ENCODE data around the gene IMMP2L.

- TF ChIP-seq, protein P1, sequence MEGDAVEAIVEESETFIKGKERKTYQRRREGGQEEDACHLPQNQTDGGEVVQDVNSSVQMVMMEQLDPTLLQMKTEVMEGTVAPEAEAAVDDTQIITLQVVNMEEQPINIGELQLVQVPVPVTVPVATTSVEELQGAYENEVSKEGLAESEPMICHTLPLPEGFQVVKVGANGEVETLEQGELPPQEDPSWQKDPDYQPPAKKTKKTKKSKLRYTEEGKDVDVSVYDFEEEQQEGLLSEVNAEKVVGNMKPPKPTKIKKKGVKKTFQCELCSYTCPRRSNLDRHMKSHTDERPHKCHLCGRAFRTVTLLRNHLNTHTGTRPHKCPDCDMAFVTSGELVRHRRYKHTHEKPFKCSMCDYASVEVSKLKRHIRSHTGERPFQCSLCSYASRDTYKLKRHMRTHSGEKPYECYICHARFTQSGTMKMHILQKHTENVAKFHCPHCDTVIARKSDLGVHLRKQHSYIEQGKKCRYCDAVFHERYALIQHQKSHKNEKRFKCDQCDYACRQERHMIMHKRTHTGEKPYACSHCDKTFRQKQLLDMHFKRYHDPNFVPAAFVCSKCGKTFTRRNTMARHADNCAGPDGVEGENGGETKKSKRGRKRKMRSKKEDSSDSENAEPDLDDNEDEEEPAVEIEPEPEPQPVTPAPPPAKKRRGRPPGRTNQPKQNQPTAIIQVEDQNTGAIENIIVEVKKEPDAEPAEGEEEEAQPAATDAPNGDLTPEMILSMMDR (IDR thresholded peaks at IDR 0.05; ENCODE audit: insufficient read depth, low read length, poor library complexity, severe bottlenecking) = no peak
- TF ChIP-seq EZH2phosphoT487 (conservative IDR thresholded peaks at IDR 0.05; ENCODE audit: low read length) = no peak
These were observed 488.1 kb downstream of the IMMP2L start for GRCh38 chr7:111074071-111074747.

Measured in SU-DHL-6 (cell line).